ENCODE measurements around the gene FBXL19. TPM values are rescaled to one million over a fixed set of nuclear protein-coding genes. Genes with fewer than 3 reads are reported as not detected.
"Not testable (repeated sequence)": the region's sequence is repeated elsewhere in the genome, so short reads cannot be mapped to it uniquely, and the experiment has no call there.

The FBXL19 gene
- polyA plus RNA-seq, 1 donor (not counting 4 experiments of a cell fraction or from before 2014, with no cell fraction given), result 10.2 TPM

DNA sequence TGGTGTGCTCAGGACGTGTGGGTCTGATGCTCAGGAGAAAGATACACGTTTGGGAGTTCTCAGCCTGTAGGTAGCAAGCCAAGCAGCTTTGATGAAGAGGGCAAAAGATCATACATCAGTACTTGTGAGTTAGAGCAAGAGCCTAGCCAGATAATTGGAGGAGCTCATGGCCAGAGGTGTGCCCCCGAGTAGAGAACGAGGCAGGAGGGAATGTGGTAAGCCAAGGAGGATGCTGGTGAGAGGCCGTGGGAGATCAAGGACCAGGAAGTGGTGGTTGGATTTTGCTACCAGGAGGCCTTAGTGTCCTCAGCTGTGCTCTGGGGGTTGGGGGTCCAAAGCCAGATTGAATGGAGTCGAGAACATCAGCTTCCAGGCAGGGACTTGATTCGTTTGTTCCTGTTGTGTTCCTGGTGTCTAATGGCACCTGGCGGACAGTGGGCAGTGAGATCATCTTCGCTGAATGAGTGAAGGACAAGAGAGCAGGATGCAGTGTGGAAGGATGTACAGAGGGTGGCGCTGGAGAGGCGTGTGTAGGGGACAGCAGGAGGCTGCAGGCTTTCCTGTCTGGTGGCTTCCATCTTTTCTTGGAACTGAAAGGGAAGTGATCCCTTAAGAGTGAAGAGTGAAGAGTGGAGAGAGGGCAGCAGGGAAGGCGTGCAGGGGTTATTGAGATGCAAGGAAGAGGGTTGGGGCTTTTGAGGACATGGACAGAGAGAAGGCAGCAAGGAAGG lies 11.6 kb downstream of the FBXL19 start:
- no peak overlapping the region for H3K4me2 ChIP-seq (ENCODE audit: control insufficient read depth, extremely low read depth, insufficient read depth, low read depth, low read length)
- no peaks in the 10 kb centered on the region for H4K20me1 ChIP-seq (ENCODE audit: control insufficient read depth, extremely low read depth, insufficient read depth, low read length)
- peaks cover 6% of the 10 kb centered on the region for H3K79me2 ChIP-seq (ENCODE audit: control insufficient read depth, insufficient read depth, low read length)
- no peak overlapping the region for H3K9ac ChIP-seq (ENCODE audit: control insufficient read depth, extremely low read depth, insufficient read depth, low read length)
- H3K36me3 ChIP-seq (ENCODE audit: control insufficient read depth in 2 of 2, extremely low read depth in 1 of 2, insufficient read depth in 2 of 2, low read length in 2 of 2), result peaks cover 28 to 29% of the 10 kb centered on the region in 2 experiments
- H3K9me3 ChIP-seq (ENCODE audit: control insufficient read depth, low read depth, low read length), result no peaks in the 10 kb centered on the region
- no peaks in the 10 kb centered on the region for H3K9me1 ChIP-seq (ENCODE audit: control insufficient read depth, extremely low read depth, insufficient read depth, low read length)
- FAIRE-seq, result no peak
- H3K4me3 ChIP-seq (ENCODE audit: control insufficient read depth in 2 of 3, extremely low read depth in 1 of 3, insufficient read depth in 2 of 3, low read depth in 1 of 3, low read length in 3 of 3), result no peak overlapping the region
- H3K27me3 ChIP-seq (ENCODE audit: control insufficient read depth, extremely low read depth, insufficient read depth, low read length), result no peaks in the 10 kb centered on the region
- peaks cover 5% of the 10 kb centered on the region for H3K4me1 ChIP-seq (ENCODE audit: control insufficient read depth, extremely low read depth, insufficient read depth, low read length)
- no peak overlapping the region for H2AFZ ChIP-seq (ENCODE audit: control insufficient read depth, low read length)
- dilution Hi-C loops (cut with MboI; ENCODE audit: extremely low pct_ligation_motif_present, low sequenced_read_pairs), result no loop called here
- no peak for DNase-seq (ENCODE audit: low read depth, low spot score)
- TF ChIP-seq, protein P1, sequence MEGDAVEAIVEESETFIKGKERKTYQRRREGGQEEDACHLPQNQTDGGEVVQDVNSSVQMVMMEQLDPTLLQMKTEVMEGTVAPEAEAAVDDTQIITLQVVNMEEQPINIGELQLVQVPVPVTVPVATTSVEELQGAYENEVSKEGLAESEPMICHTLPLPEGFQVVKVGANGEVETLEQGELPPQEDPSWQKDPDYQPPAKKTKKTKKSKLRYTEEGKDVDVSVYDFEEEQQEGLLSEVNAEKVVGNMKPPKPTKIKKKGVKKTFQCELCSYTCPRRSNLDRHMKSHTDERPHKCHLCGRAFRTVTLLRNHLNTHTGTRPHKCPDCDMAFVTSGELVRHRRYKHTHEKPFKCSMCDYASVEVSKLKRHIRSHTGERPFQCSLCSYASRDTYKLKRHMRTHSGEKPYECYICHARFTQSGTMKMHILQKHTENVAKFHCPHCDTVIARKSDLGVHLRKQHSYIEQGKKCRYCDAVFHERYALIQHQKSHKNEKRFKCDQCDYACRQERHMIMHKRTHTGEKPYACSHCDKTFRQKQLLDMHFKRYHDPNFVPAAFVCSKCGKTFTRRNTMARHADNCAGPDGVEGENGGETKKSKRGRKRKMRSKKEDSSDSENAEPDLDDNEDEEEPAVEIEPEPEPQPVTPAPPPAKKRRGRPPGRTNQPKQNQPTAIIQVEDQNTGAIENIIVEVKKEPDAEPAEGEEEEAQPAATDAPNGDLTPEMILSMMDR (optimal IDR thresholded peaks at IDR 0.05 in 1 of 3, IDR thresholded peaks at IDR 0.05 in 1 of 3, conservative IDR thresholded peaks at IDR 0.05 in 1 of 3; ENCODE audit: extremely low read depth in 1 of 3, insufficient read depth in 2 of 3, low read length in 3 of 3), result peak; percentile 78 to 91 (median 88)
- TF ChIP-seq EZH2 (IDR thresholded peaks at IDR 0.05; ENCODE audit: low read length), result no peak
- no peak overlapping the region for H3K27ac ChIP-seq (ENCODE audit: control insufficient read depth, insufficient read depth, low read length)

DNA sequence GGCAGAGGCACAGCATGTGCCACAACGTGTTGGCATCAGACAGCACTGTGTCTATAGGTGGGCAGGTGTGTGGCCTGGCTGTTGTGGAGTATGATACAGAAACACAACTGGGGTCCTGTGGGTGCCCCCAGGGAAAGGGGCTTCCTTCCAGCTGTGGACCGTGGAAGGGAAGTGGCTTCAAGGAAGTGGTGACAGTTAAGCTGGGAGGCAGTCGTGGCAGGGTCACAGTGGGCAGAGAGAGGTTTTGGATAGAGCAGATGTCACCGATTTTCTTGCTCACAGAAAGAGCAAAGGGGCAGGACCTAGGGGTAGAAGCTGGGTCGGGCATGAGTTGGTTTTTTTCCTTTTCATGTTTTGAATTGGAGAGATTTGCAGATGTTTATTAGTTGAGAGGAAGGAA lies 14.3 kb downstream of the FBXL19 start:
- H3K27ac ChIP-seq (ENCODE audit: control insufficient read depth, insufficient read depth, low read length), result no peak overlapping the region
- no peaks in the 10 kb centered on the region for H4K20me1 ChIP-seq (ENCODE audit: control insufficient read depth, extremely low read depth, insufficient read depth, low read length)
- no peaks in the 10 kb centered on the region for H3K9me1 ChIP-seq (ENCODE audit: control insufficient read depth, extremely low read depth, insufficient read depth, low read length)
- H3K36me3 ChIP-seq (ENCODE audit: control insufficient read depth in 2 of 2, extremely low read depth in 1 of 2, insufficient read depth in 2 of 2, low read length in 2 of 2), result peaks cover 13 to 27% of the 10 kb centered on the region in 2 experiments
- no peak overlapping the region for H2AFZ ChIP-seq (ENCODE audit: control insufficient read depth, low read length)
- FAIRE-seq, result no peak
- H3K9ac ChIP-seq (ENCODE audit: control insufficient read depth, extremely low read depth, insufficient read depth, low read length), result no peak overlapping the region
- peaks cover 24% of the 10 kb centered on the region for H3K4me1 ChIP-seq (ENCODE audit: control insufficient read depth, extremely low read depth, insufficient read depth, low read length)
- TF ChIP-seq EZH2 (IDR thresholded peaks at IDR 0.05; ENCODE audit: low read length), result no peak
- TF ChIP-seq, protein P1 (optimal IDR thresholded peaks at IDR 0.05 in 1 of 3, IDR thresholded peaks at IDR 0.05 in 1 of 3, conservative IDR thresholded peaks at IDR 0.05 in 1 of 3; ENCODE audit: extremely low read depth in 1 of 3, insufficient read depth in 2 of 3, low read length in 3 of 3), result no peak
- dilution Hi-C loops (cut with MboI; ENCODE audit: extremely low pct_ligation_motif_present, low sequenced_read_pairs), result no loop called here
- DNase-seq (ENCODE audit: low read depth, low spot score), result no peak
- H3K27me3 ChIP-seq (ENCODE audit: control insufficient read depth, extremely low read depth, insufficient read depth, low read length), result no peaks in the 10 kb centered on the region
- no peaks in the 10 kb centered on the region for H3K9me3 ChIP-seq (ENCODE audit: control insufficient read depth, low read depth, low read length)
- no peak overlapping the region for H3K4me2 ChIP-seq (ENCODE audit: control insufficient read depth, extremely low read depth, insufficient read depth, low read depth, low read length)
- H3K79me2 ChIP-seq (ENCODE audit: control insufficient read depth, insufficient read depth, low read length), result peaks cover 12% of the 10 kb centered on the region
- no peak overlapping the region for H3K4me3 ChIP-seq (ENCODE audit: control insufficient read depth in 2 of 3, extremely low read depth in 1 of 3, insufficient read depth in 2 of 3, low read depth in 1 of 3, low read length in 3 of 3)

DNA sequence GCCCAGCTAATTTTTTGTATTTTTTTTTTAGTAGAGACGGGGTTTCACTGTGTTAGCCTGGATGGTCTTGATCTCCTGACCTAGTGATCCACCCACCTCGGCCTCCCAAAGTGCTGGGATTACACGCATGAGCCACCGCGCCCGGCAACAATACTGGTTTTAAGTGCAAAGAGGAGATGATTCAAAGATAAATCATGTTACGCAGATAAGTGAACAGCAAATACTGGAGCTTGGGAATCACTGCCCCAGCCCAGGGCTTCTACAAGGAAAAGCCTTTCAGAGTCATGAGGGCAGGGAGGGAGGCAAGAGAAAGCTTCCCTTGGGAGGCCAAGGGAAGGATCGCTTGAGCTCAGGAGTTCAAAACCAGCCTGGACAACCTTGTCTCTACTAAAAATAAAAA lies 16.2 kb downstream of the FBXL19 start:
- DNase-seq (ENCODE audit: low read depth, low spot score); H3K9me1 ChIP-seq (ENCODE audit: control insufficient read depth, extremely low read depth, insufficient read depth, low read length); H3K4me2 ChIP-seq (ENCODE audit: control insufficient read depth, extremely low read depth, insufficient read depth, low read depth, low read length); H2AFZ ChIP-seq (ENCODE audit: control insufficient read depth, low read length); H3K27me3 ChIP-seq (ENCODE audit: control insufficient read depth, extremely low read depth, insufficient read depth, low read length); H4K20me1 ChIP-seq (ENCODE audit: control insufficient read depth, extremely low read depth, insufficient read depth, low read length); dilution Hi-C loops (cut with MboI; ENCODE audit: extremely low pct_ligation_motif_present, low sequenced_read_pairs); FAIRE-seq; H3K9me3 ChIP-seq (ENCODE audit: control insufficient read depth, low read depth, low read length); H3K4me3 ChIP-seq (ENCODE audit: control insufficient read depth in 2 of 3, extremely low read depth in 1 of 3, insufficient read depth in 2 of 3, low read depth in 1 of 3, low read length in 3 of 3): not testable (repeated sequence)
- Histone ChIP-seq H3K79me2 (ENCODE audit: control insufficient read depth, insufficient read depth, low read length) (peaks cover 11% of the 10 kb centered on the region), H3K9ac (ENCODE audit: control insufficient read depth, extremely low read depth, insufficient read depth, low read length) (peak overlapping the region; percentile 55), H3K36me3 (ENCODE audit: control insufficient read depth in 2 of 2, extremely low read depth in 1 of 2, insufficient read depth in 2 of 2, low read length in 2 of 2) (peaks cover 16 to 34% of the 10 kb centered on the region in 2 experiments), H3K27ac (ENCODE audit: control insufficient read depth, insufficient read depth, low read length) (peak overlapping the region; percentile 83), H3K4me1 (ENCODE audit: control insufficient read depth, extremely low read depth, insufficient read depth, low read length) (peaks cover 24% of the 10 kb centered on the region)
